PC-3 (cell line): ENCODE measurements around the gene ZNF564. TPM values are rescaled to one million over a fixed set of nuclear protein-coding genes. Genes with fewer than 3 reads are reported as not detected.

ENCODE experiments used
- ATAC-seq: fragments of 200-7000 bp; cut with Tn5 transposase; 2 replicates; pipeline ENCODE4 v1.9.1; 2020; ENCODE audit warnings: mild to moderate bottlenecking, moderate library complexity
- BruUV-seq: library from RNA; stranded (reverse); fragments of 400-500 nt; replicated peaks from 2 replicates; lab custom pipeline; 2021; lab: Mats Ljungman, UMichigan
- CTCF ChIA-PET: fragments of 300-600 bp; sonication (Branson Sonifier 250); formaldehyde crosslinking; loops from one replicate; lab custom pipeline; 2022; ENCODE audit warnings: antibody characterized with exemption; lab: Charles Lee
- POLR2A ChIA-PET: fragments of 300-600 bp; sonication (Branson Sonifier 250); formaldehyde crosslinking; loops from one replicate; lab custom pipeline; 2022; ENCODE audit warnings: antibody characterized with exemption; ENCODE audit not compliant: unreplicated experiment; lab: Charles Lee
- DNase-seq: peaks from one replicate; pipeline ENCODE4 v3.0.0-alpha.2; 2015
- H2AFZ ChIP-seq: fragments of 300-600 bp; sonication (generic); 2 replicates; pipeline ENCODE4 v1.6.0; 2016; ENCODE audit warnings: antibody characterized with exemption, low read length
- H3F3A ChIP-seq: fragments of 300-600 bp; sonication (generic); one replicate; pipeline ENCODE4 v1.6.0; 2017; ENCODE audit warnings: antibody characterized with exemption, low read length, control low read depth, mild to moderate bottlenecking; ENCODE audit not compliant: unreplicated experiment
- H3K27ac ChIP-seq: fragments of 300-600 bp; sonication (generic); 2 replicates; pipeline ENCODE4 v1.5.1; 2016; ENCODE audit warnings: mild to moderate bottlenecking, low read length
- H3K27me3 ChIP-seq: fragments of 300-600 bp; sonication (generic); 2 replicates; pipeline ENCODE4 v1.6.1; 2016; ENCODE audit warnings: low read length, mixed read lengths
- H3K36me3 ChIP-seq: fragments of 300-600 bp; sonication (generic); 2 replicates; pipeline ENCODE4 v1.6.1; 2016; ENCODE audit warnings: low read depth, mixed run types, low read length, mixed read lengths
- H3K4me1 ChIP-seq: fragments of 300-600 bp; sonication (generic); 2 replicates; pipeline ENCODE4 v1.5.1; 2016; ENCODE audit warnings: low read length; ENCODE audit not compliant: insufficient read depth
- H3K4me2 ChIP-seq: fragments of 300-600 bp; sonication (generic); 2 replicates; pipeline ENCODE4 v1.6.0; 2016; ENCODE audit warnings: low read length
- H3K4me3 ChIP-seq: fragments of 300-600 bp; sonication (generic); 2 replicates; pipeline ENCODE4 v1.5.1; 2016; ENCODE audit warnings: mild to moderate bottlenecking, low read length, mixed read lengths
- H3K79me2 ChIP-seq: fragments of 300-600 bp; sonication (generic); 2 replicates; pipeline ENCODE4 v1.6.1; 2017; ENCODE audit warnings: low read length, mixed read lengths
- H3K9ac ChIP-seq: fragments of 300-600 bp; sonication (generic); 2 replicates; pipeline ENCODE4 v1.6.0; 2016; ENCODE audit warnings: mild to moderate bottlenecking, low read length
- H3K9me2 ChIP-seq: fragments of 300-600 bp; sonication (generic); replicated peaks from 2 replicates; pipeline ENCODE4 v1.6.1; 2016; ENCODE audit warnings: mixed run types, low read length, mixed read lengths
- H3K9me3 ChIP-seq: fragments of 300-600 bp; sonication (generic); 2 replicates; pipeline ENCODE4 v1.6.1; 2016; ENCODE audit warnings: low read length, mixed read lengths
- H4K20me1 ChIP-seq: fragments of 300-600 bp; sonication (generic); 2 replicates; pipeline ENCODE4 v1.6.1; 2016; ENCODE audit warnings: low read length, mixed read lengths
- EZH2 ChIP-seq: fragments of 300-600 bp; sonication (generic); IDR thresholded peaks from one replicate; pipeline ENCODE4 v1.6.1; 2017; ENCODE audit warnings: antibody characterized with exemption, mild to moderate bottlenecking, low read length; ENCODE audit not compliant: unreplicated experiment
- EZH2phosphoT487 ChIP-seq: fragments of 300-600 bp; sonication (generic); IDR thresholded peaks from 2 replicates; pipeline ENCODE4 v1.6.1; 2018; ENCODE audit warnings: mild to moderate bottlenecking, antibody characterized with exemption, low read length, borderline replicate concordance
- intact Hi-C: fragments of 100-400 bp; cut with micrococcal nuclease; formaldehyde crosslinking; loops from 2 replicates; pipeline ENCODE4 v1.9.0; 2023
- total RNA-seq: library from RNA; depleted of rRNA; stranded (reverse); fragments of >200 nt; gene quantifications from 2 replicates; pipeline ENCODE4 v1.2.3, GENCODE V29; 2014
- TF ChIP-seq, protein P1 (sequence below): fragments of 300-600 bp; sonication (generic); conservative IDR thresholded peaks from 2 replicates; pipeline ENCODE4 v1.5.1; 2017; ENCODE audit warnings: antibody characterized with exemption, low read depth, mild to moderate bottlenecking, low read length

Gene ZNF564
- total RNA-seq, 1 experiment from 2014 or later = 3.8 TPM

DNA sequence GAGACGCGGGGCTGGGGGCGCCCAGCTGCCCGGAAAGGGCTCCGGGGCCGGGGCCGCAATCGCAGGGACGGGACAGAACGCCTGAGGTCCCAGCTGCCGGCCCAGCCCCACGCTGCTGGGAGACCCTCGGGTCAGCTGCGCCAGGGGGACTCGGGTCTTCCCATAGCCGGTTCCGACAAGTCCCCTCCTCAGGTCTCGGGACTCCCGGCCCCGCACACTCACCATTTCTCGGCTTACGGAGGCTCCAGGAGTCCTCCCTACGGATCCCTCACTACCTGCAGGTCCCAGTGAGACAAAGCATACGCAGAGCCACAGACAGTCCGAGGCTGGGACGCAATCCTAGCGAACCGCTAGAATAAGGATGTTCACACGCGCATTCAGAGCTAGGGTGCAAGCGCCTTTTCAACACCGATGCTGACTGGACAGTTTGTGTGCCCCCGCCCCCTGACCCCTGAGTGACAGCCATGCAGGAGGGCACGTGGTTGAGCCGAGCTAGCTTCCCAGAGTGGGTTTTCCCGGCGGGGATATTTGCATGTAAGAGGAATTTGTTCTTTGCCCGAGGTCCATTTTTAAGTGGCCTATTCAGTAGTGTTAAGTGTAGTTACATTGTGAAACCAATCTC is 45.8 kb upstream of the ZNF564 start:
- TF ChIP-seq, protein P1, sequence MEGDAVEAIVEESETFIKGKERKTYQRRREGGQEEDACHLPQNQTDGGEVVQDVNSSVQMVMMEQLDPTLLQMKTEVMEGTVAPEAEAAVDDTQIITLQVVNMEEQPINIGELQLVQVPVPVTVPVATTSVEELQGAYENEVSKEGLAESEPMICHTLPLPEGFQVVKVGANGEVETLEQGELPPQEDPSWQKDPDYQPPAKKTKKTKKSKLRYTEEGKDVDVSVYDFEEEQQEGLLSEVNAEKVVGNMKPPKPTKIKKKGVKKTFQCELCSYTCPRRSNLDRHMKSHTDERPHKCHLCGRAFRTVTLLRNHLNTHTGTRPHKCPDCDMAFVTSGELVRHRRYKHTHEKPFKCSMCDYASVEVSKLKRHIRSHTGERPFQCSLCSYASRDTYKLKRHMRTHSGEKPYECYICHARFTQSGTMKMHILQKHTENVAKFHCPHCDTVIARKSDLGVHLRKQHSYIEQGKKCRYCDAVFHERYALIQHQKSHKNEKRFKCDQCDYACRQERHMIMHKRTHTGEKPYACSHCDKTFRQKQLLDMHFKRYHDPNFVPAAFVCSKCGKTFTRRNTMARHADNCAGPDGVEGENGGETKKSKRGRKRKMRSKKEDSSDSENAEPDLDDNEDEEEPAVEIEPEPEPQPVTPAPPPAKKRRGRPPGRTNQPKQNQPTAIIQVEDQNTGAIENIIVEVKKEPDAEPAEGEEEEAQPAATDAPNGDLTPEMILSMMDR = no peak
- no peak for TF ChIP-seq EZH2
- TF ChIP-seq EZH2phosphoT487 = no peak
- ATAC-seq (no peak), DNase-seq (no peak)
- Histone ChIP-seq H3K79me2 (no peaks in the 10 kb centered on the region), H3K9ac (no peak overlapping the region), H3K9me3 (no peaks in the 10 kb centered on the region), H3K4me3 (no peak overlapping the region), H3F3A (no peaks in the 10 kb centered on the region), H3K27ac (no peak overlapping the region), H2AFZ (no peak overlapping the region), H3K36me3 (peaks cover 13% of the 10 kb centered on the region), H3K4me2 (no peak overlapping the region), H3K4me1 (no peaks in the 10 kb centered on the region), H3K9me2 (no peaks in the 10 kb centered on the region), H4K20me1 (no peaks in the 10 kb centered on the region), H3K27me3 (no peaks in the 10 kb centered on the region)
- ChIA-PET POLR2A (no interaction called here), CTCF (no interaction called here)
- intact Hi-C loops = no loop called here
- BruUV-seq = no TSS peak

DNA sequence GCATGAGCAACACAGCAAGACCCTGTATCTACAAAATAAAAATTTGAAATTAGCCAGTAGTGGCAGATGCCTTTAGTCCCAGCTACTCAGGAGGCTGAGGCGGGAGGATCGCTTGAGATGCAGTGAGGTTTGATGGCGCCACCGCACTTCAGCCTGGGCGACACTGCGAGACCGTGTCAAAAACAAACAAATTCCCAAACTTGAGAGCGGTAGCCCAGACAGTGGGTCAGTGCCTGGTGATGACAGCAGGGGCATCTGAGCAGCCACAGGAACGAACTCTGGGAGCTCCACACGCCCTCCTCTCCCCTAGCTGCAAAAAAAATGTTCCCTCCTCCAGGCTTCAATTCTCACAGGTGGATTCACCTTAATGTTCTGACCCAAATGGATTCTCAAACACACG is 45.2 kb upstream of the ZNF564 start:
- Histone ChIP-seq H3K9ac (no peak overlapping the region), H3K9me3 (no peaks in the 10 kb centered on the region), H3K36me3 (peaks cover 13% of the 10 kb centered on the region), H3K27me3 (no peaks in the 10 kb centered on the region), H3K4me1 (no peaks in the 10 kb centered on the region), H3K9me2 (no peaks in the 10 kb centered on the region), H4K20me1 (no peaks in the 10 kb centered on the region), H3K4me3 (no peak overlapping the region), H3K79me2 (no peaks in the 10 kb centered on the region), H3F3A (no peaks in the 10 kb centered on the region), H3K27ac (no peak overlapping the region), H2AFZ (no peak overlapping the region), H3K4me2 (no peak overlapping the region)
- BruUV-seq = no TSS peak
- intact Hi-C loops = no loop called here
- POLR2A ChIA-PET = no interaction called here
- CTCF ChIA-PET = no interaction called here
- ATAC-seq = no peak
- no peak for DNase-seq
- TF ChIP-seq EZH2phosphoT487 (no peak), EZH2 (no peak)
- TF ChIP-seq, protein P1 = no peak

DNA sequence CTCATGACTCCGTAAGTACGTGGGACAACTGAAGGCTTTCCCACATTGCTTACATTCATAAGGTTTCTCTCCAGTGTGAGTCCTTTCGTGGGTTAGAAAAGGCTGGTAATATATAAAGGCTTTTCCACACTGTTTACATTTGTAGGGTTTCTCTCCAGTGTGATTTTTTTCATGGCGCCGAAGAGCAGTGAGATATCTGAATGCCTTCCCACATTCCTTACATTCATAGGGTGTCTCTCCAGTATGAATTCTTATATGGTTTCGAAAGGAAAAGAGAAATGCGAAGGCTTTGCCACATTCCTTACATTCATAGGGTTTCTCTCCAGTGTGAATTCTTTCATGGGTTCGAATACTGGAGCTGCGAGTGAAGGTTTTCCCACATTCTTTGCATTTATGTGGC is 29.8 kb upstream of the ZNF564 start:
- ChIA-PET POLR2A (no interaction called here), CTCF (no interaction called here)
- Histone ChIP-seq H3K4me3 (peak overlapping the region; percentile 27; the same call in 1 of the 2 replicates), H3K79me2 (no peaks in the 10 kb centered on the region), H3K9me2 (no peaks in the 10 kb centered on the region), H2AFZ (no peak overlapping the region), H3K9me3 (peaks cover 29% of the 10 kb centered on the region), H3K36me3 (peaks cover 38% of the 10 kb centered on the region), H4K20me1 (no peaks in the 10 kb centered on the region), H3F3A (no peaks in the 10 kb centered on the region), H3K9ac (no peak overlapping the region), H3K4me2 (no peak overlapping the region), H3K27me3 (no peaks in the 10 kb centered on the region), H3K27ac (no peak overlapping the region), H3K4me1 (0 out of 2 replicates have a peak, but pooled peaks cover 4% of the 10 kb centered on the region)
- DNase-seq (no peak), ATAC-seq (no peak)
- TF ChIP-seq, protein P1 = no peak
- TF ChIP-seq EZH2 = no peak
- no peak for TF ChIP-seq EZH2phosphoT487
- BruUV-seq = no TSS peak
- intact Hi-C loops = no loop called here
